ENCODE data around the gene COX4I2. TPM values are rescaled to one million over a fixed set of nuclear protein-coding genes. Genes with fewer than 3 reads are reported as not detected.
"Not testable (repeated sequence)": the region's sequence is repeated elsewhere in the genome, so short reads cannot be mapped to it uniquely, and the experiment has no call there.

The COX4I2 gene
- total RNA-seq, 4 donors from 2014 or later = 1.0 to 17.0 (median 1.8) TPM; not detected in 1

GRCh38 chr20:31595654-31596411 is 41.9 kb upstream of the COX4I2 start:
- DNase-seq (ENCODE audit: low spot score) (peak; percentile 41), ATAC-seq (ENCODE audit: low FRiP score) (peak; percentile 83)
- TF ChIP-seq CTCF (IDR thresholded peaks at IDR 0.05) = no peak

- ATAC-seq (ENCODE audit: low FRiP score); DNase-seq (ENCODE audit: low spot score): not testable (repeated sequence)
These were observed 41.3 kb upstream of the COX4I2 start for GRCh38 chr20:31596412-31596715.

- TF ChIP-seq CTCF (IDR thresholded peaks at IDR 0.05) = no peak
- DNase-seq (ENCODE audit: low spot score) (no peak), ATAC-seq (ENCODE audit: low FRiP score) (no peak)
These were observed 40.8 kb upstream of the COX4I2 start for GRCh38 chr20:31596831-31597480.

GRCh38 chr20:31597481-31597855 is 40.2 kb upstream of the COX4I2 start:
- no peak for ATAC-seq (ENCODE audit: low FRiP score)
- TF ChIP-seq CTCF (IDR thresholded peaks at IDR 0.05) = no peak

GRCh38 chr20:31602431-31602778 is 35.3 kb upstream of the COX4I2 start:
- TF ChIP-seq CTCF (IDR thresholded peaks at IDR 0.05) = no peak
- DNase-seq (ENCODE audit: low spot score) = no peak
- no peak for ATAC-seq (ENCODE audit: low FRiP score)

More at GRCh38 chr20:31597481-31597855, 40.2 kb upstream of the COX4I2 start:
- DNase-seq (ENCODE audit: low spot score) = no peak

- no peak for DNase-seq (ENCODE audit: low spot score)
- peak; percentile 46 for ATAC-seq (ENCODE audit: low FRiP score)
- no peak for TF ChIP-seq CTCF (IDR thresholded peaks at IDR 0.05)
These were observed 34.8 kb upstream of the COX4I2 start for GRCh38 chr20:31602779-31603441.

GRCh38 chr20:31603822-31604566 is 33.7 kb upstream of the COX4I2 start:
- TF ChIP-seq CTCF (IDR thresholded peaks at IDR 0.05) = no peak
- ATAC-seq (ENCODE audit: low FRiP score) = peak; percentile 65

More at GRCh38 chr20:31603822-31604566, 33.7 kb upstream of the COX4I2 start:
- peak; percentile 91 for DNase-seq (ENCODE audit: low spot score)

All from omental fat pad (tissue), 4 donors.